Measurements from ENCODE around the gene CLPTM1L.

The CLPTM1L gene

GRCh38 chr5:1298067-1298551 is 46.8 kb downstream of the CLPTM1L start:
- DNase-seq (ENCODE audit: low read depth), result no peak
- H3K4me3 ChIP-seq (replicated peaks; ENCODE audit: low read depth, low read length), result no peak overlapping the region
- TF ChIP-seq CTCF (IDR thresholded peaks at IDR 0.05; ENCODE audit: low read length, missing control alignments), result no peak

GRCh38 chr5:1297243-1297642 is 47.7 kb downstream of the CLPTM1L start:
- TF ChIP-seq CTCF (IDR thresholded peaks at IDR 0.05; ENCODE audit: low read length, missing control alignments), result no peak
- no peak for DNase-seq (ENCODE audit: low read depth)
- no peak overlapping the region for H3K4me3 ChIP-seq (replicated peaks; ENCODE audit: low read depth, low read length)

- no peak overlapping the region for H3K4me3 ChIP-seq (replicated peaks; ENCODE audit: low read depth, low read length)
- TF ChIP-seq CTCF (IDR thresholded peaks at IDR 0.05; ENCODE audit: low read length, missing control alignments), result no peak
These were observed 49.3 kb downstream of the CLPTM1L start for GRCh38 chr5:1295650-1296037.

GRCh38 chr5:1294835-1295649 is 49.9 kb downstream of the CLPTM1L start, which contains the start of gene TERT:
TERT (minus strand) TSS chr5:1295068; CDS start chr5:1294989, 79 bp downstream.
- DNase-seq (ENCODE audit: low read depth), result no peak
- no peak for TF ChIP-seq CTCF (IDR thresholded peaks at IDR 0.05; ENCODE audit: low read length, missing control alignments)
- no peak within 1 kb of the TSS for H3K4me3 ChIP-seq (replicated peaks; ENCODE audit: low read depth, low read length)

More at GRCh38 chr5:1295650-1296037, 49.3 kb downstream of the CLPTM1L start:
- DNase-seq (ENCODE audit: low read depth), result no peak

- TF ChIP-seq CTCF (IDR thresholded peaks at IDR 0.05; ENCODE audit: low read length, missing control alignments), result no peak
- no peak overlapping the region for H3K4me3 ChIP-seq (replicated peaks; ENCODE audit: low read depth, low read length)
- no peak for DNase-seq (ENCODE audit: low read depth)
These were observed 50.6 kb downstream of the CLPTM1L start for GRCh38 chr5:1294206-1294834.

GRCh38 chr5:1293416-1294205 is 51.3 kb downstream of the CLPTM1L start:
- DNase-seq (ENCODE audit: low read depth), result no peak
- no peak overlapping the region for H3K4me3 ChIP-seq (replicated peaks; ENCODE audit: low read depth, low read length)
- TF ChIP-seq CTCF (IDR thresholded peaks at IDR 0.05; ENCODE audit: low read length, missing control alignments), result no peak
